ENCODE measurements around the gene CEND1.

Gene CEND1
- 0 to 0.27 reads per million in 2 donors for total RNA-seq

DNA sequence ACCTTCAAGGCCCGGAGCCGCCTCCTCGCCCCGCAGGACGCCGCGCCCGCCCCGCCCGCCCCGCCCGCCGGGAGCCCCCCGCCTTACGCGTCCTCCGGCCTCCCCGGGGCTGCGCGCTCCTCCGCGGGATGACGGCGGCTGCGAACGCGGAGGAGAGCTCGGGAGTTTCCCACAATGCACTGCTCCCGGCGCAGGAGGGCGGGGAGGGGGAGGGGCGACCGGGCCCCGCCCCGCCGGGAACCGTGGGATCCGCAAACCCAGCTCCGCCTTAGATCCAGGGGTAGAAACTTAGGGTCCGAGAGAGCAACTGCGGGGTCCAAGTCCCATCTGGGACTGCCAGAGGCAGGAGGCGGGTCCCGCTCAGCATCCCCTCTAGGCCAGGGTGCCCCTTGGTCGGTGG lies at the start of gene CEND1:
Gene CEND1, minus strand, starts transcription at position 148 of the 400 bp plus-strand sequence. CDS start 1,514 bp downstream, outside the sequence.
- peak in 3 of 5 experiments; percentile 30 to 75 (median 32) for DNase-seq

DNA sequence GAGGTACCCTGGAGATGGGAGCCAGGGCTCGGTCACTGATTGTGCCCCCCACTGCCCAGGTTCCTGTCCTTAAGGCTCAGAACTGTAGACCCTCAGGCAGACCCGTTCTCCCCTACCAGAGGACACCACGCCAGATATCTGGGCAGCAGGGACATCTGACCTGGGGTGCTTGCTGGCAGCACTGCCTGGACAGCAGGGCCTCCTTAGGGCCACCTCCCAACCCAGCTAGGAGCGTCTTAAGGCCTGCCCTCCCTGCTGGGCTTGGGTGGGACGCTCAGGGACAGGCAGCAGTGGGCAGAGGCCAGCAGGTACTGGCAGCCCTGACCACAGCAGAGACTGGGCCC lies 49.4 kb upstream of the CEND1 start:
- DNase-seq = no peak

DNA sequence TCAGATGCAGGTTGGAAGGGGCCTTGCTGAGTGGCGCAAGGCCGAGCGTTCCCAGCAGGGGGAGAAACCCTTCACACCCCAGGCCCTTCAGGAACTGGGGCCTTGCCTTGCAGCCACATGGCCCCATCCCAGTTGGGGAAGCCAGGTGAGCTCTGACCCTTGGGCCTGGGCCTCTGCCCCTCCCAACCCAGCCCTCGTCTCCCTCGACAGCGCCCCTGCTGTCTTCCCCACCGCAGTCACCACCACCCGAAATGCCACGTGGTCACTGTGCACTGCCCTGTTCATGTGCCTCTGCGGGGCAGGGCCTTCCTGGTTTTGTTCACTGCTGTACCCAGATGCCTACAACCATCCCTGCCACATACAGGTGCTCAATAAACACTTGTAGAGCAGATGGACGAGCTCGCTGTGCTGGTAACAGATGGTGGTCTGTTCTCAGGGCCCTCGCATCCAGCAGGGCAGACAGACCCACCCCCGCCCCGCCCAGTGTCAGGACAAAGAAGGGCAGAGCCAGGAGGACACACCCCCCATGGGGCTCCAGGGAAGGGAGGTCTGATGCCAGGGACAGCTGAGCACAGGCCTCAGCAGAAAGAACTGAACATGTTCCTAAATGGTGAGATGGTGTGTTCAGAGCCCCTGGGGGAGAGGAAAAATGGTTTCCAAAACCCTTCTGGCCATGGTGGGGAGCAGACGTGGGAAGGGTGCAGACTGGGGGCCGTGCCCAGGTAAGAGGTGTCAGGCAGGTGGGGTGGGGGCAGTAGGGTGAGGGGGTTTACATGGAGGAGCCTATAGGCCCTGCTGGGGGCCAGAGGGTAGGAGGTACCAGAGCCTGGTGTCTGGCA lies 48.8 kb upstream of the CEND1 start:
- DNase-seq = no peak

DNA sequence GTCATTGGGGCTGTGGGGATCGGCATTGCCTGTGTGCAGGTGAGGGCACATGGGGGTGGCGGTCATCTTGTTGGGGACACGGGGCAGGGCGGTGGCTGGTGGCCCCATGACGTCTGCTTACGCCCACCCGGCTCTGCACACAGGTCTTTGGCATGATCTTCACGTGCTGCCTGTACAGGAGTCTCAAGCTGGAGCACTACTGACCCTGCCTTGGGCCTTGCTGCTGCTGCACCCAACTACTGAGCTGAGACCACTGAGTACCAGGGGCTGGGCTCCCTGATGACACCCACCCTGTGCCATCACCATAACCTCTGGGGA lies 48.1 kb upstream of the CEND1 start:
- no peak for DNase-seq

DNA sequence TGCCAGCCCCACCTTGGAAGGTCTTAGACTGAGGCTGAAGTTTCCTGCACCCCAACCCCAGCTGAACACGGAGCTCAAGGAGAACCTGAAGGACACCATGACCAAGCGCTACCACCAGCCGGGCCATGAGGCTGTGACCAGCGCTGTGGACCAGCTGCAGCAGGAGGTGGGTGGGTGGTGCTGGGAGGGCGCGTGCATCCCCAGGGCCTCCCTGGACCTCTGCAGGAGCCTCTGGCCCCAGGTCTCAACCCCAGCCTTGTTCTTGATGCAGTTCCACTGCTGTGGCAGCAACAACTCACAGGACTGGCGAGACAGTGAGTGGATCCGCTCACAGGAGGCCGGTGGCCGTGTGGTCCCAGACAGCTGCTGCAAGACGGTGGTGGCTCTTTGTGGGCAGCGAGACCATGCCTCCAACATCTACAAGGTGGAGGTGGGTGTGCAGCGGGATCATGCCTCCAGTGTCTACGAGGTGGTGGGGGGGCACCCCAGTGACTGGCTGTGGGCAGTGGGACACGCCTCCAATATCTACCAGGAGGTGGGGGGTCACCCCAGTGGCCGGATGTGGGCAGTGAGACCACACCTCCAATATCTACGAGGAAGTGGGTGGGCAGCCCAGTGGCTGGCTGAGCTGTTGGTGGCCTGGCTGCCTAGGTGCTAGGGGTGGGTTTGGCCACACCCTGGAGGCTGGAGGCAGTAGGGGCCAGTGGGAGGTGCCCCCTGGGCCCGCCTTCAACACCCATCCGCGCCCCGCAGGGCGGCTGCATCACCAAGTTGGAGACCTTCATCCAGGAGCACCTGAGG lies 47.5 kb upstream of the CEND1 start:
- DNase-seq = no peak

DNA sequence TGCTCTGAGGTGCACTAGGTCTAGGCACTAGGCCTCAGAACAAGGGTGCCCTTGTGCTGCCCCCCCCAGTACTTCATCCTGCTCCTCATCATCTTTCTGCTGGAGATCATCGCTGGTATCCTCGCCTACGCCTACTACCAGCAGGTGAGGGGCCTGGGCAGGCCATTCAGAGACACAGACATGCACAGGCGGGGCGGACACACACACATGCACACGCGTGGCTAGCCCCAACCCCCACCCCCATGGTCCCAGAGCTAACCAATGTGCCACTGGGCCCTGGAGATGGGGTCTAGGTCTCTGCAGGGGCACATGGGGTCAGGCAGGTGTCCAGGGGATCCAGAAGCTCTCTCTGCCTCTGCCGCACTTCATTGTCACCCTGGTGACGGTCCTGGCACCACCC lies 46.8 kb upstream of the CEND1 start:
- DNase-seq = no peak

DNA sequence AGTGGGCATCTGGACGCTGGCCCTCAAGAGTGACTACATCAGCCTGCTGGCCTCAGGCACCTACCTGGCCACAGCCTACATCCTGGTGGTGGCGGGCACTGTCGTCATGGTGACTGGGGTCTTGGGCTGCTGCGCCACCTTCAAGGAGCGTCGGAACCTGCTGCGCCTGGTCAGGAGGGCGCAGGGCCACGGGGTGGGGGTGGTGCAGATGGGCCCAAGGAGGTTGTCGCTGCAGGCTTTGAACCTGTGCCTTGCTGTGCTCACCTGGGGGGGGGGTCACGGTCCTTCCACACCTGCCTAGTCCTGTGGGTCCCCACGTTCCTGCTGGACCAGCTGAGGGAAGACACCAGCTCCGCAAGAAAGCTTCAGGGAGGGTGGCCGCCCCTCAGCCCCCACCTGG lies 46.4 kb upstream of the CEND1 start:
- no peak for DNase-seq

DNA sequence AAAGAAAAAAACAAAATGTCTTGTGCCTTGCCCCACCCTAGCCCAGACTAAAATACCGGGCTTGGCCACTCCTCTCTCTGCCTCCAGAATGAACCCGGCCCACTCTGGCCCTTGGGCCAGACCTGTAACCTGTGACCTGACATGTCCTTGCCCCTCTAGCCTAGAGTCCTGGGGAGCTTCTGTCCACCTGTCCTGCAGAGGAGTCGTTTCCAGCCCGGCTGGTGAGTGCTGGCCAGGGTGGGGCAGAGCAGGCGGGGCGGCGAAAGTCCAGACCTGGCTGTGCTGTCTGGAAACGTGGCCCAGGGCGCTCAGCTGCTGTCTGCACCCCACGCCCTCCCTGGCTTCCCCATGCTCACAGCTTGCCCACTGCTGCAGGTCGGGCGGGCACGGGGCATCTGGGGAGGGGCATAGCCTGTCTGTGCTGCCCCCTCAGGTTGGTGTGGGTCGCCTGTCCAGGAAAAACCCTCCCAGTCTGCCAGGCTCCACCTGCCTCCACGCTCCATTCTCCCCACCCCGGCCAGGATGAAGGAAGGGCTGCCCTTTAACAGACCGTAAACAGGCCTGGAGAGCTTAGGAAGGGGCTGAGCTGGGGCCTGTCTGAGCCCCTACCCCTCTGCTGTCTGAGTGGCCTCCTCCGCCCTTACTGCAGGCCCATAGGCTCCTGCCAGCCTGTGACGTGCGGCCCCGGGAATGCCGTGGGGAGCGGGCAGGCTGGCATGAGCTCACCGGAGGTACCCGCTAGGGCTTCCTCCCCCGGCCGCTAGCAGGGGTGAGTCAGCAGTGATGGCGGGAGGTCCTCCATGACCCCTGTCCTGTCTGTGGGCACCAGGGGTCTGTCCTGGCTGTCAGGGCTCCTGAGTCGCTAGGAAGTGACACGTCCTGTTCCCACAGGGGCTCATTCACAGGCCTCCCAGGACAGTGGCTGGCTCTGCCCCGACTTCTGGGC lies 44.8 kb upstream of the CEND1 start:
- DNase-seq = no peak

DNA sequence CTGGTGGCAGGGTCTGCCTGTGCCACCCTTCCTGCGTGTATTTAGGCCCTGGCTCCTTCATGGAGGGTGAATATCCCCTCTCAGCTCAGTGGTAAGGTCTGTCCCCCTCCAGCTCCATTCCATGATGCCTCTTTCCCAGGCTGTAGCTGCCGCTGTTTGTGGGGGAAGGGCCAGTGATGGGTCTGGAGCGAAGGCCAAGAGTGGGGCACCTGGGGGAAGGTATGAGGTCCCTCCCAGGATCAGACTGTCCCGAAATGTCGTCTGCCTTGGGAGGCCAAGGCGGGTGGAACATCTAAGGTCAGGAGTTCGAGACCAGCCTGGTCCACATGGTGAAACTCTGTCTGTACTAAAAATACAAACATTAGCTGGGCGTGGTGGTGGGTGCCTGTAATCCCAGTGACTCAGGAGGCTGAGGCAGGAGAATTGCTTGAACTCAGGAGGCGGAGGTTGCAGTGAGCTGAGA lies 44.0 kb upstream of the CEND1 start:
- no peak for DNase-seq

DNA sequence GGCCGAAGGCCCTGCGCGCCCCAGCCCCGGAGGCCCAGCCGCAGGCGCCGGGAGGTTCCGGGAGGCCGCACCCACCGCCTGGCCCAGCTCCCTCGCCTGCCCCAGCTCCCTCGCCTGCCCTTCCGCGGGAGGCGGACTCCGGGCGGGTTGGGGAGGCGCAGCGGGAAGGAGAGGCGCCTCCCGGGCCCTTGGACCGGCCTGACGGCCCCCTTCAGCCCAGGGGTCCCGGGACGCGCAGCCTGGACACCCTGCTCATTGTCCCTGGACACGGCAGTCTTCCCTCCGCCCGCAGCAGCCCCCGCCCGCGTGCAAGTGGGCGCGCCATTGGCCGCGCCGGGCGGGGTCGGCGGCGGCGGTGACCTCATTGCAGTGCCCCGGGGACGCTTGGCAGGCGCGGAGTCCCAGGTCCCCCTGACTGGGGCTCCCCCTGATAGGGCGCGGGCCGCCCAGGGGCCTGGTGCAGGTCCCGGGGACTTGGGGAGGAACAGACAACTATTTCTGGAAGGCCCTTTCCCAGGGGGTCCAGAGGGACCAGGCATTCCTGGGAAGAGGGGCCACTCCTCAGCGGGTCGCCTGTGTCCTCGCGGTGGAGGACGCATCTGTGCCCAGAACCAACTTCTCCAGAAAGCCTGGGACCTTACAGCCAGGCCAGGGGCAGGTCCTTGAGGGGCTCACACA lies 43.4 kb upstream of the CEND1 start:
- DNase-seq = peak in 2 of 5 experiments; percentile 36 to 39

DNA sequence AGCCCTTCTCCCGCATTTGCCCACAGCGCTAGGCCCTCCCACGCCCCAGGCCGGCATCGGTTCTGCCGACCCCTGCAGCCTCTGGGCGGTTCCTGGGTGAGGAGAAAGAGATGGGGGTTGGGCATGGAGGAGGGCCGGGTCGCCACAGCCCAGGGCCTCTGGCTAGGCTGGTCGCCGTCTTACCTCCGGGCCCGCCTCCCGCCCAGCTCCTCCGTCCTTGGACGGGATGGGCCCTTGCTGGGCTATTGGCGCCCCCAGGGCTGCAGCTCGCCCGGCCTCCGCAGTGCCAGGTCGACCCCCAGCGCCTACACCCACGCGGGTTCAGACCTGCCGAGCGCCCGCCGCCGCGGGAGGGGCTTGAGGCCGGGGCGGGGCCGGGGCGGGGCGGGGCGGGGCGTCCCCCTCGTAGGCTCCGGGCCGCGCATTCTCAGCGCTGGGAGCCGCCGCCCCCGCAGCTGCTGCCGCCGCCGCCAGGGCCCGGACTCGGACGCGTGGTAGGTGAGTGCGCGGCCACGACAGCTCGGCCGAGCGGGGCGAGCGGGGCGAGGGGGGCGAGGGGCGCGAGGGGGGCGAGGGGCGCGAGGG lies 42.7 kb upstream of the CEND1 start, which contains the start of gene CD151:
Gene CD151, plus strand, starts transcription at position 424 of the 585 bp plus-strand sequence. CDS start 3,118 bp downstream, outside the sequence.
- DNase-seq = peak in 2 of 5 experiments; percentile 54 to 58

DNA sequence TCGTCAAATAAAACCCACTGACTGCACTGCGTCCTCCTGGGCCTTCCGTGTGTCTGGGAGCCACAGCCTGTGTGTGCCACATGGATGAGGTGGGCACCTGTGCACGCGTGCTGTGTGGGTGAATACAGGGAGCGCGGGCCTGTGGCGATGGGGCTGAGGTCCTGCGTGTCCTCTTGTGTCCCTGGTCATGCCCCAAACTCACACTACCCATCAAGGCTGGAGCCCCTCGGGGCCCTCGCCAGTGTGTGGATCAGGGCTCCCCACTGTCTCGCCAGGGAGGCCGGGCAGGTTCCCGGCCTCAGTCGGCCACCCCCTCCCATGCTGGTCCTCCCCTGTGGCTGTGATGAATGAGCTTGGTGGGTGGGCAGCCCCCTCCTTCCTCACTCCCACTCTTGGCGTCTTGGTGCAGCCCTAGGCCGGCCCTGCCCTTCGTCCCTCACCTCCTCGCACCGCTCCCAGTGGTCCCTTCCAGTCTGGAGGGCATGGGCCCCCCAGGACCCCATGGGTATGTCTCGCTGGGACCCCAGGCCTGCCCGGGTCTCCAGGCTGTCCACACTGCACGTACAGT lies 42.2 kb upstream of the CEND1 start:
- DNase-seq = no peak

DNA sequence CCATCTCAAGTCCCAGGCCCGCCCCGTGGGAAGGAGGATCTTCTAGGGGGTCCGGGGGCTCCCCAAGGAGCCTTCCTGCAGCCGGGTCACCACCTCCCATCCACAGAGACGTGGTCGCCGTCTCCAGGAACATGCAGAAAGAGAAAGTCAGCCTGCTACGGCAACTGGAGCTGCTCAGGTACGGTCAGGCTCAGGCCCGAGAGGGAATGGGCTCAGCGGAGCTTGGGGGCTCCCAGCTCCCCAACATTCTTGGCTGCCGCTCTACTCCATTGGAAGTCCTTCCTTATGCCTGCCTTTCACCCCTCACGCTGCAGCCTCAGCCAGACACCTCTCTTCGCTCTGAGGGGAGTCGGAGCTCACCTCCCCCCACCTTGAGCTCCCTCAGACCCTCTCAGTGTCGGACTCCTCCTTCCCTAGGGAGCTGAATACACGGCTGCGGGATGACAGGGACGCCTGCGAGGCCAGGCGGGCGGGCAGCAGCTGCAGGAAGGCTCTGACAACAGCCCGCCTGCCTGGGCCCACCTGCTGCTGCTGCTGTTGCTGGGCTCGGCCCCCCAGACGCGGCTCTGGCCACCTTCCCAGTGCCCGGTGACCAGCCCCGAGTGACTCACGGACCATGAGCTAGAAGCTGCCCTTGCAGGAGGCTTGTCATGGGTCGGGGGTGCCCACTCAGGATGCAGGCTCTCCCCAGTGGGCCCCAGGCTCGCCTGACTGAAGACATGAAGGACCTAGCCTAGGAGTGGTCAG lies 41.4 kb upstream of the CEND1 start:
- DNase-seq = no peak

DNA sequence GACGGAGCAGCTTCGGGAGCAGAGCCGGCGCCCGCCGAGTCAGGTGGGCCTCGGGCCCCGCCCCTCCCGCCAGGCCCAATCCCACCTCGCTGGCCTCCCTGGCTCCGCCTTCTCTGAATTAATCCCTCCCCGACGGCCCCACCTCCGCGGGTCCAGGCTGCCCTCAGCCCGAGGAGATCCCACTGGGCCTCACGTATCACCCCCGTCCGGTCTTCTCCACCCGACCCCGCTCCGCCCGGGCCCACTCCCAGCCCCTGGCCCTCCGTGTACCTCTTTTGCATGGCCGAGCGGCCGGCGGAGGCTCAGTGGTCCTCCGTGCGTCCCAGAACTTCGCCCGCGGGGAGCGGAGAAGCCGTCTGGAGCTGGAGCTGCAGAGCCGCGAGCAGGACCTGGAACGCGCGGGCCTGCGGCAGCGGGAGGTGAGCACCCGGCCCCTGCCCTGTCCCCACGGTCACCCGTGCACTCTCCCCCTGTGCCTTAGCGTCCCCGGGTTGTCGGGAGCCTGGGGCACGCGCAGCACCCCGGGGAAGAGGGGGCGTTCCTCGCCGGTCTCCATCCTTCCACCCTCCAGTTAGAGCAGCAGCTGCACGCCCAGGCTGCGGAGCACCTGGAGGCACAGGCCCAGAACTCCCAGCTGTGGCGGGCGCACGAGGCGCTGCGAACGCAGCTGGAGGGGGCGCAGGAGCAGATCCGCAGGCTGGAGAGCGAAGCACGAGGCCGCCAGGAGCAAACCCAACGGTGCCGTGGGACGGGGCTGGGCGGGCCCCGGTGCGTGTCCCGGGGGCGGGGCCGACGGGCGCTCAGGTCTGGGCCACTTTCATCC lies 40.6 kb upstream of the CEND1 start:
- DNase-seq = peak in 3 of 5 experiments; percentile 51 to 62 (median 53)

DNA sequence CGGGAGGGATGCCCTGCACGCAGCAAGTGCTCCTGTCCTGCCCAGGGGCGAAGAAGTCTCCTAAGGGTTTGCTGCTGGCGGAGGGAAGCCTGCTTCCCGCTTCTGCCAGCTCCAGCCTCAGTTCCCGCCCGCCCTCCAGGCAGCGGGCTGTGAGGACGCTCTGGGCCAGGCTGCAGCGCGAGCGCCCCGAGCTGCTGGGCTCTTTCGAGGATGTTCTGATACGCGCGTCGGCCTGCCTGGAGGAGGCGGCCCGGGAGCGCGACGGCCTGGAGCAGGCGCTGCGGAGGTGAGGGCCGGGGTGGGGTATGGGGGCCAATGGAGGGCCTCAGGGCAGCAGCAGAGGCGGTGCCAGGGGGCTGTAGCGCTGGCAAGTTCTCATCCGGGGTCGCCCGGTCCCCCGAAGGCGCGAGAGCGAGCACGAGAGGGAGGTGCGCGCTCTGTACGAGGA lies 40.0 kb upstream of the CEND1 start:
- DNase-seq = no peak

DNA sequence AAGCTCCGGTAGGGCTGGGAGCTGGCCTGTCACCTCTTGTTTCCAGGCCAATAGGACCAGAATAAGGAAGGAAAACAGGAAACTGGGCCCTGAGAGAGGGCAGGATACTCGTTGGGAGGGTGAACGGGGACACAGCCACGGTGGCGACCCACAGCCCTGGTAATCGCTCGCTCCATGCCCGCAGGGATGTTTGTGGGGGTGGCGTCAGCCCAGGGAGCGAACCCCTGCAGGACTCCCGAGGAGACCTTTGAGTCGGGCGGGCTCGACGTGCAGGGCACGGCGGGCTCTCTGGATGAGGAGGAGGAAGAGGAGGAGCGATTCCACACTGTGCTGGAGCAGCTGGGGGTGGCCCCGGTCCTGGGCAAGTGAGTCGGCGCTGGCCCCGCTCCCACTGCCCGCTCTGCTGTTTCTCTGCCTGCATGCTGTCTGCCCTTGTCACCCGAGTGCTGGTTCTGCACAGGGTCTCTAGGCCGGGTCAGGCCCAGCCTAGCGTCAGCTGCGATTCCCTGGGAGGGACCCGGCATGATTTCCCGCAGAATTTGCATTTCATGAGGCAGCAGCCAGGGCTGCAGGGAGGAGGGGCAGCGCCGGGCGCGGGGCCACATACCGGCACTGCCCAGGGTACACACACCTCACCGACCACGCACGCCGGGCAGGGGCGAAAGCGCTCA lies 39.4 kb upstream of the CEND1 start:
- DNase-seq = no peak

DNA sequence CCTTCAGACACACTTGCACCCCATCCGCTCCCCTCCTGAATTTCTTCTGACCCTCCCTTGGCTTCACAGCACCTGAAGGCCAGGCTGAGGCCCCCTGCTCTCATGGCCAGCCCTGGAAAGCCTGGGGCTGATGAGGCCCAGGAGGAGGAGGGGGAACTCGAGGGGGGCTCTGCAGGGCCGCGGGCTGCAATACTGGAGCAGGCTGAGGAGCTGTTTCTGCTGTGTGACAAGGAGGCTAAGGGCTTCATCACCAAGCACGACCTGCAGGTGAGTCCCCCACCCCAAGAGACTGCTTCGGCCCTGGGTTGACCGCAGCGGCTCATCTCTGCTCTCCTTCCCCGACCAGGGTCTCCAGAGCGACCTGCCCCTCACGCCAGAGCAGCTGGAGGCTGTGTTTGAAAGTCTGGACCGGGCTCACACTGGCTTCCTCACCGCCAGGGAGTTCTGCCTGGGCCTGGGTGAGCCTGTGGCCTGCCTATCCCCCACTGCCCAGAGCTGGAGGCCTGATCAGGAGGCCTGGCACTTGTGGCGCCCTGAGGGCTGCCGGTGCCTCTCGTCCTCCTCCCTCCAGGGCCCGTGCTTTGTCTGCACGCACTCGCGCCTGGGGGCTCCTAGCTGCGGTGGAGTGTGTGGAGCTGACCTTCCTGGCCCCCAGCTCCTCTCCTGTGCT lies 38.8 kb upstream of the CEND1 start:
- DNase-seq = no peak

DNA sequence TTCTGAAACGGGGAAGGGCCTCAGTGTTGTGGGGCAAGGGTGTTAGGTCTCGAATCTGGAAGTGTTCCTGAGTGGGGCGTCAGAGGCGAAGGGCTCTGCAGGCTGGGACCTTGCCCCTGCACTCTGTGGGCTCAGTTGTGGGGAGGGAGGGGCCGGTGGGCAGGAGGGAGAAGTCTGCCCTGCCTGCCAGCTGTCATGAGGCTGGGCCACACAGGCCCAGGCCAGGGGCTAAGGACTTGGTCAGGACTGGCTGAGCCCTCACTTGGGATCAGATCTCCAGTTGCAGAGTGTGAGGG lies 38.0 kb upstream of the CEND1 start, which contains the start of gene CRACR2B:
Gene CRACR2B, plus strand, starts transcription at position 23 of the 296 bp plus-strand sequence. CDS start 689 bp downstream, outside the sequence.
- DNase-seq = no peak
